ENCODE results near the gene ANKFN1. TPM values are rescaled to one million over a fixed set of nuclear protein-coding genes. Genes with fewer than 3 reads are reported as not detected.

ANKFN1 gene, protein sequence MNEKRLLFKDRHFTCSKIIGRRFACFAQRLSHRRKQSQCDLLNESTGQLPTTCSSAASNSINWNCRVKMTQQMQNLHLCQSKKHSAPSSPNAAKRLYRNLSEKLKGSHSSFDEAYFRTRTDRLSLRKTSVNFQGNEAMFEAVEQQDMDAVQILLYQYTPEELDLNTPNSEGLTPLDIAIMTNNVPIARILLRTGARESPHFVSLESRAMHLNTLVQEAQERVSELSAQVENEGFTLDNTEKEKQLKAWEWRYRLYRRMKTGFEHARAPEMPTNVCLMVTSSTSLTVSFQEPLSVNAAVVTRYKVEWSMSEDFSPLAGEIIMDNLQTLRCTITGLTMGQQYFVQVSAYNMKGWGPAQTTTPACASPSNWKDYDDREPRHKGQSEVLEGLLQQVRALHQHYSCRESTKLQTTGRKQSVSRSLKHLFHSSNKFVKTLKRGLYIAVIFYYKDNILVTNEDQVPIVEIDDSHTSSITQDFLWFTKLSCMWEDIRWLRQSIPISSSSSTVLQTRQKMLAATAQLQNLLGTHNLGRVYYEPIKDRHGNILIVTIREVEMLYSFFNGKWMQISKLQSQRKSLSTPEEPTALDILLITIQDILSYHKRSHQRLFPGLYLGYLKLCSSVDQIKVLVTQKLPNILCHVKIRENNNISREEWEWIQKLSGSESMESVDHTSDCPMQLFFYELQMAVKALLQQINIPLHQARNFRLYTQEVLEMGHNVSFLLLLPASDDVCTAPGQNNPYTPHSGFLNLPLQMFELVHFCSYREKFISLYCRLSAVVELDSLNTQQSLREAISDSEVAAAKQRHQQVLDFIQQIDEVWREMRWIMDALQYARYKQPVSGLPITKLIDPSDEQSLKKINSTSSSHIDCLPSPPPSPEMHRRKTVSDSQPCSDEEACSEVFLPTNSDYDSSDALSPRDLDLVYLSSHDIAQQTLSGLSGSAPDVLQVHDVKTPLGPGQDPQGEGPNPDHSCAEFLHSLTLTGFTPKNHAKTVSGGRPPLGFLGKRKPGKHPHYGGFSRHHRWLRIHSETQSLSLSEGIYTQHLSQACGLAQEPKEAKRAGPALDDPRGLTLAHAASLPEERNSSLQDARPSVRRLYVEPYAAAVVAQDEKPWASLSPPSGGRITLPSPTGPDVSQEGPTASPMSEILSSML
- total RNA-seq (2021; fragmentation: NEBNext Ultra II Directional; extraction: Animal tissue kit (Norgen Biotek cat#: 25700)) = under 1 TPM; 0.07 to 0.81 (median 0.45) TPM
- long read RNA-seq = 0 reads

DNA sequence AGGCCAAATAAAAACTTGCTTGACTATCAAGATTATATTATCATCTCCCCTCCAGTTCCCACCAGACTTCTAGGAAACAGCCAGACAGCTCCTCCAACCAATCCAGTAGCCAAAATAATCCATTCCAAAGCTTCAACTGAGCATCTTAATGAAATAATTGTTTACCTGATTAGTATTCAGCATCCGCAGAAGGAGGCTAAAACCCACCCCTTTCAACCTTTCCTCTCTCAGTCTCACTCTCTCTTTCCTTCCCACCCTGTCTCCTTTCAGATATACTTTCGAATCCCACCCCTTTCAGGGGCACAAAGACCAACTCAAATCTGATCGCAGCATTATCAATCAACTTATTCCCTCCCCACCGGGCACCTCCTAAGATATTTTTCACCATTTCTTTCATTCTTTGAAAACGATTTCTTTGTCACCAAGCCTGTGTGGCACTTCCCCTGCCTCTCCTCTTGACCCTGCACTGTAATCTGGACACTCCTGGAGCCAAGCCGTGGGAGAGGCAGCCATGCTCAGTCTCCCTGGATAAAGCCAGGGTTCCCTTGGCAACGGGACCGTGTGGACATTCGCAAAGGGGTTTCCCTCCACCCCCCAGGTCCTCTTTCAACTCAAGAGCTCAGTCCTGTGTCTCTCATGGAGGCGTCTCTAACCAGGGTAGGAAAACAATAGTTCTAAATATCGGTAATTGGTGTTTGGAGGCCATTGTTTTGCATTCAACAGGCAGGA, at the start of gene ANKFN1:
Gene ANKFN1, plus strand, starts transcription at position 602 of the 729 bp plus-strand sequence. CDS start 59,193 bp downstream, outside the sequence.
- peak within 1 kb of the TSS; percentile 43 for H3K27ac Mint-ChIP-seq
- H3K9me3 Mint-ChIP-seq = no peaks in the 10 kb centered on the region
- H3K36me3 Mint-ChIP-seq (ENCODE audit: low read depth) = no peaks in the 10 kb centered on the region
- no peak for TF ChIP-seq CTCF (IDR thresholded peaks at IDR 0.05)
- no peak within 1 kb of the TSS for H3K4me3 Mint-ChIP-seq
- peaks cover 67% of the 10 kb centered on the region for H3K4me1 Mint-ChIP-seq (ENCODE audit: low read depth)
- no peaks in the 10 kb centered on the region for H3K27me3 Mint-ChIP-seq (ENCODE audit: insufficient read depth)
- no peak for DNase-seq

GRCh38 chr17:56108811-56109284, 44.4 kb upstream of the ANKFN1 start:
- Mint-ChIP-seq H3K36me3 (ENCODE audit: low read depth) (no peaks in the 10 kb centered on the region), H3K9me3 (no peaks in the 10 kb centered on the region), H3K27ac (no peak overlapping the region), H3K27me3 (ENCODE audit: insufficient read depth) (peaks cover 23% of the 10 kb centered on the region), H3K4me3 (no peak overlapping the region), H3K4me1 (ENCODE audit: low read depth) (peaks cover 23% of the 10 kb centered on the region)
- no peak for DNase-seq
- no peak for TF ChIP-seq CTCF (IDR thresholded peaks at IDR 0.05)

DNA sequence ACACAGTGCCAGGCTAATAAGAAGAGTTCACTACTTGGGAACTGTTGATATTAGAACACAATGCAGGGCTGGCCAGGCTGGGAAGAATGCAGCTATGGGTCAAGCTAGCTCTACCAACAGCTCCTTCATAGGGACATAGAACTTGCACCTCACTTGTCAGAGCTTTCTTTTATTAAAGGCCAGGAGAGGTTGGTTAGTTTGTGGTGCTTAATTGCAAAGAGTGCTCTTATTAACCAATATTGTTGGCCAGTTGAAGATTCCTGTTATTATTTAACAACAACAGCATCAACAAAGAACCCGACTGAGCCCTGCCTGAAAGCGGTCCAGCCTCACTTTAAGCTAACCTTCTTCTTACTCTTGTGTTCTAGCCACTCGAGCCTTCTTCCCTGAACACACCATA, 43.4 kb upstream of the ANKFN1 start:
- TF ChIP-seq CTCF (IDR thresholded peaks at IDR 0.05) = no peak
- DNase-seq = no peak
- H3K36me3 Mint-ChIP-seq (ENCODE audit: low read depth) = no peaks in the 10 kb centered on the region
- peaks cover 23% of the 10 kb centered on the region for H3K4me1 Mint-ChIP-seq (ENCODE audit: low read depth)
- no peak overlapping the region for H3K27ac Mint-ChIP-seq
- no peaks in the 10 kb centered on the region for H3K9me3 Mint-ChIP-seq
- H3K4me3 Mint-ChIP-seq = no peak overlapping the region
- peaks cover 19% of the 10 kb centered on the region for H3K27me3 Mint-ChIP-seq (ENCODE audit: insufficient read depth)

- Mint-ChIP-seq H3K27me3 (ENCODE audit: insufficient read depth) (peaks cover 13% of the 10 kb centered on the region), H3K4me3 (no peak overlapping the region), H3K27ac (no peak overlapping the region), H3K9me3 (no peaks in the 10 kb centered on the region), H3K4me1 (ENCODE audit: low read depth) (peaks cover 23% of the 10 kb centered on the region), H3K36me3 (ENCODE audit: low read depth) (no peaks in the 10 kb centered on the region)
- DNase-seq = no peak
- TF ChIP-seq CTCF (IDR thresholded peaks at IDR 0.05) = no peak
Observed at GRCh38 chr17:56110463-56111135, 42.7 kb upstream of the ANKFN1 start.

Measured in HFFc6 (cell line).